GM12865 (cell line): ENCODE results near the gene BTD.
A peak's percentile ranks its signal among the peaks of the same experiment; 100 is the strongest.

Experiments
- DNase-seq: peaks from one replicate; pipeline ENCODE4 v3.0.0; 2010; ENCODE audit warnings: low read depth
- H3K4me3 ChIP-seq: 2 replicates; pipeline ENCODE4 v1.5.1; 2011; ENCODE audit warnings: mild to moderate bottlenecking, low read depth, low read length, control low read depth
- CTCF ChIP-seq: IDR thresholded peaks from 2 replicates; pipeline ENCODE4 v1.5.1; 2011; ENCODE audit warnings: low read length, control low read depth, low read depth, inconsistent platforms; ENCODE audit not compliant: insufficient read depth; ENCODE audit errors: missing control alignments

Gene BTD

DNA sequence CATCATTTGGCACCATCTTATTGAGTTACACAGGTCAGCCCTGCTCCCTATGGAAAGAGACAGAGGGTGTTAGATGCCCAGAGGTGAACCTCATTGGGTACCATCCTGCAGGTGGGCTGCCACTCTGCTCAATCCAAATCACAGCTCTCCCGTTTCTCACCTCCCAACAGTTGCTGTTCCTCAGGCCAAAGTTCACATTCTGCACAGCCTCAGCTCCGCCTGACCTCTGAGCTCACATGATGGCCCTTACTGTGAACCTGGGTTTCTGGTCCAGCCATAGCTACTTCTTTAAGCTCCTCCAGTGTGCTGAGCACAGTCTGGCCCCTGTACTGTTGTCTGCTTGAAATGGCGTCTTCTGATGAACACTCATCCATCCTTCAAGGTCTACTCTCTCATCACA lies 47.8 kb downstream of the BTD start:
- DNase-seq, result no peak
- TF ChIP-seq CTCF, result no peak
- no peak overlapping the region for H3K4me3 ChIP-seq

DNA sequence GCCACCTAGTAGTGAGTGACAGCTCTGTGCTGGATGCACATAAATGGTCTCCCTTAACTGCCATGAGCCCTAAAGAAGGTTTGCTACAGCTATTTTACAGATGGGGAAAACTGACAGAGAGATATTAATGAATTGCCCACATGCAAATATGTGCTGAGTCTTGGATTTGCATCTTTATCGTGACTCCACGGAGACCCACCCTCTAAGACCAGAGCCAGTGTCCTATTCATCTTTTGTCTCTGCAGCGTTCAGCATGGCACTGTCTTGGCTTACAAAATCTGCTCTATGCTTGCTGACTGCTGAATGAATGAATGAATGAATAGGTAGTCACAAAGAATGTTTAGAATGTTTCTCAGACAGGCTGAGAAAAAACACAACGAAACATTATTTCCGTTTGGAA lies 48.3 kb downstream of the BTD start:
- peak; percentile 32 for DNase-seq
- no peak overlapping the region for H3K4me3 ChIP-seq

GRCh38 chr3:15651396-15651795 lies 49.9 kb downstream of the BTD start:
- no peak for TF ChIP-seq CTCF
- DNase-seq, result no peak
- H3K4me3 ChIP-seq, result no peak overlapping the region

More for the DNA sequence above, 48.3 kb downstream of the BTD start:
- TF ChIP-seq CTCF, result no peak

DNA sequence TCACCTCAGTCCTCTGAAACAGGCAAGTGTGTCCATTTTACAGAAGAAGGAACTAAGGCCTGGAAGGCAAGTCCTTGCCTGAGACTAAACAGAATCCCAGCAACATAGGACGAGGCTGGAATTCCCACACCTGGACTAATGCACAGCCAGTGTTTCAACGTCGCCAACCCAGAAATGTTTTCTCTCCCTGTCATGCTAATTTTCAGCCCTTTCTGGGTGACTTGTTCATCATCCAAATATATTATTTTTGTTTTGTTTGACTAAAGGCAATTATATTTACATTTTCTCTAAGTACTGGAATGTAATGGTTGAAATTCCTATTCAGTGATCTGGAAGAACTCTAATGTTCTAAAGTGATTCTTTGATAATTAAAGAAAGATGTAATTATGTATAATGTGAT lies 51.8 kb downstream of the BTD start:
- H3K4me3 ChIP-seq, result no peak overlapping the region
- no peak for DNase-seq
- TF ChIP-seq CTCF, result no peak

DNA sequence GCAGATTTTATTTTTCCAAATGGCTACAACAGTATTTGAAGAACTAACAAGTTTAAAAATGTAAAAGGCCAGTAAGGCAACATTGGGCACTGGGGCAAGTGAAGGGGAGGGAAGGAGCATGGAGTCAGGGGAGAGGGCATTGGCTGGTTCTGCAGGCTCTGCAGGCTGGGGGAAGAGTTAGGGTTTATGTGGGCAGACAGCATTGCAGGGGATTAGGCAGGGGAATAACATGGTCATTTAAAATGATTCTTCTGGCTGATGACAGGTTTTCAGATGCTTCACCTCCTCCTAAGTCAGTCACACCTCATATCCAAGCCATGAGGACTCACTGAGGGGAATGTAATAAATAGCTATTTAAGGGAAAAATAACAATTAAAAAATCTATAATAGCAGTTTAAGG lies 52.6 kb downstream of the BTD start:
- H3K4me3 ChIP-seq, result no peak overlapping the region
- TF ChIP-seq CTCF, result no peak
- DNase-seq, result no peak

DNA sequence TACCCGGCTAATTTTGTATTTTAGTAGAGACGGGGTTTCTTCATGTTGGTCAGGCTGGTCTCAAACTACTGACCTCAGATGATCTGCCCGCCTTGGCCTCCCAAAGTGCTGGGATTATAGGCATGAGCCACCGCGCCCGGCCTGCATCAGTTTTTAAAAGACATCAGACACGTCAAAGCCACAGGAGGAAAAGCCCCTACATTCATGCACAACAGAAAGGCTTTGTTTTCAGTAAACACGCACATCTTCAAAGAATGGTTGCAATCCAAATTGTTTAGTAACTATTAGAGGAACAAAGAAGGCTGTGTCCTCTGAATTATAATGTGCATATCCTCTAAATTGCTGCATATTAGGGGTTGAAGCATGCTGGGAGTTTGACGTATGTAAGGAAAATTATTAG lies 53.3 kb downstream of the BTD start:
- TF ChIP-seq CTCF, result no peak
- no peak overlapping the region for H3K4me3 ChIP-seq
- no peak for DNase-seq

DNA sequence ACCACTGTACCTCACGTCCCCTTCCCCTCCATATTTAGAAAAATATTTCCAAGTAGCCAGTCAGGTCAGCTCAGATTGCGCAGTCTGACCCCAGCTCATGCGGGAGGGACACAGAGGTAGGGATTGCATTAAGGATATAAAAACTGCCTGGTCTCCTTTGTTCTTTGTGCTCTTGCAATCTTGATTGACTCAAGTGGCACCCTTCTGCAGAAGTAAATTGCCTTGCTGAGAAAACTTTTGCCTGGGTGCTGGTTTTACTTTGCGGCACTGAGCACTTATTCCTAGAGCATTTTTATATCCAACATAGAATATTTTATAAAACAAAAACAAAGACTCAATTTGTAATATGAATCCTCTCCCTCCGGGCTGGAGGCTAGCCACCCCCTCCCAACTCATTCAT lies 54.8 kb downstream of the BTD start:
- no peak overlapping the region for H3K4me3 ChIP-seq
- TF ChIP-seq CTCF, result no peak
- DNase-seq, result no peak
